ENCODE data around the gene TMEM255B.
"Not testable (repeated sequence)": the region's sequence is repeated elsewhere in the genome, so short reads cannot be mapped to it uniquely, and the experiment has no call there.

TMEM255B gene

GRCh38 chr13:113817860-113818691 lies 59.0 kb downstream of the TMEM255B start:
- no peak for DNase-seq (ENCODE audit: low spot score)

- DNase-seq (ENCODE audit: low spot score): no peak
Observed at GRCh38 chr13:113818700-113819295, 59.8 kb downstream of the TMEM255B start.

GRCh38 chr13:113819341-113819730 lies 60.3 kb downstream of the TMEM255B start:
- no peak for DNase-seq (ENCODE audit: low spot score)

GRCh38 chr13:113819731-113820715 lies 61.0 kb downstream of the TMEM255B start:
- no peak for DNase-seq (ENCODE audit: low spot score)

- no peak for DNase-seq (ENCODE audit: low spot score)
Observed at GRCh38 chr13:113820813-113821651, 62.0 kb downstream of the TMEM255B start.

- DNase-seq (ENCODE audit: low spot score): no peak
Observed at GRCh38 chr13:113821847-113822246, 62.8 kb downstream of the TMEM255B start.

GRCh38 chr13:113822266-113822665 lies 63.2 kb downstream of the TMEM255B start:
- DNase-seq (ENCODE audit: low spot score): no peak

- DNase-seq (ENCODE audit: low spot score): no peak
Observed at GRCh38 chr13:113822956-113823744, 64.1 kb downstream of the TMEM255B start.

- DNase-seq (ENCODE audit: low spot score): no peak
Observed at GRCh38 chr13:113823771-113824170, 64.7 kb downstream of the TMEM255B start.

GRCh38 chr13:113825841-113826240 lies 66.8 kb downstream of the TMEM255B start:
- no peak for DNase-seq (ENCODE audit: low spot score)

- DNase-seq (ENCODE audit: low spot score): not testable (repeated sequence)
Observed at GRCh38 chr13:113826446-113826845, 67.4 kb downstream of the TMEM255B start.

GRCh38 chr13:113827021-113827420 lies 68.0 kb downstream of the TMEM255B start:
- no peak for DNase-seq (ENCODE audit: low spot score)

- DNase-seq (ENCODE audit: low spot score): no peak
Observed at GRCh38 chr13:113828282-113828825, 69.3 kb downstream of the TMEM255B start.

- DNase-seq (ENCODE audit: low spot score): not testable (repeated sequence)
Observed at GRCh38 chr13:113830426-113830950, 71.5 kb downstream of the TMEM255B start.

GRCh38 chr13:113831061-113831460 lies 72.0 kb downstream of the TMEM255B start:
- DNase-seq (ENCODE audit: low spot score): no peak

GRCh38 chr13:113832205-113832604 lies 73.2 kb downstream of the TMEM255B start:
- no peak for DNase-seq (ENCODE audit: low spot score)

GRCh38 chr13:113832631-113833030 lies 73.6 kb downstream of the TMEM255B start:
- no peak for DNase-seq (ENCODE audit: low spot score)

GRCh38 chr13:113833111-113833830 lies 74.2 kb downstream of the TMEM255B start:
- no peak for DNase-seq (ENCODE audit: low spot score)

- DNase-seq (ENCODE audit: low spot score): not testable (repeated sequence)
Observed at GRCh38 chr13:113834006-113834405, 75.0 kb downstream of the TMEM255B start.
